Endothelial cell of umbilical vein (primary cell): Measurements from ENCODE around the gene ABLIM1. TPM values are rescaled to one million over a fixed set of nuclear protein-coding genes. Genes with fewer than 3 reads are reported as not detected.

Experiments
- BruUV-seq: library from RNA; stranded (reverse); fragments of 400-500 nt; replicated peaks from 2 replicates; lab custom pipeline; 2021; lab: Mats Ljungman, UMichigan
- CTCF ChIA-PET: fragments of 300-600, 350-600 bp; sonication (Branson Sonifier 250); formaldehyde crosslinking; loops from one replicate; lab custom pipeline; 2021; ENCODE audit warnings: antibody characterized with exemption, inconsistent platforms; lab: Charles Lee
- POLR2A ChIA-PET: fragments of 300-600, 350-600 bp; sonication (Branson Sonifier 250); formaldehyde crosslinking; loops from one replicate; lab custom pipeline; 2021; ENCODE audit warnings: antibody characterized with exemption, inconsistent platforms; lab: Charles Lee
- DNase-seq: peaks from one replicate; pipeline ENCODE4 v3.0.0-alpha.2; 2011; ENCODE audit warnings: low read depth, low spot score
- FAIRE-seq: peaks from 2 replicates; lab custom pipeline; 2011; peaks lifted over from hg19 to GRCh38; lab: Jason Lieb, UNC
- H2AFZ ChIP-seq: 2 replicates; pipeline ENCODE4 v1.6.0; 2012; ENCODE audit warnings: low read depth, low read length, control low read depth, inconsistent platforms
- H3K27ac ChIP-seq: 2 replicates; pipeline ENCODE4 v1.5.1; 2011; ENCODE audit warnings: low read depth, mild to moderate bottlenecking, control low read depth, low read length, moderate library complexity; ENCODE audit not compliant: insufficient read depth
- H3K27me3 ChIP-seq, 2 experiments: 2 replicates each; pipeline versions ENCODE4 v1.6.0 to v1.6.1; 2011; ENCODE audit warnings: low read length in 2 of 2, mixed read lengths in 1 of 2; ENCODE audit not compliant: control insufficient read depth in 2 of 2, insufficient read depth in 2 of 2
- H3K36me3 ChIP-seq, 2 experiments: 2 replicates in 1 of 2; 3 replicates in 1 of 2; pipeline ENCODE4 v1.5.1; 2011; ENCODE audit warnings: low read length in 2 of 2, mild to moderate bottlenecking in 1 of 2, moderate library complexity in 1 of 2; ENCODE audit not compliant: control insufficient read depth in 2 of 2, insufficient read depth in 2 of 2; ENCODE audit errors: extremely low read depth in 1 of 2
- H3K4me1 ChIP-seq: 3 replicates; pipeline ENCODE4 v1.5.1; 2011; ENCODE audit warnings: mild to moderate bottlenecking, low read length; ENCODE audit not compliant: control insufficient read depth, insufficient read depth; ENCODE audit errors: extremely low read depth
- H3K4me2 ChIP-seq: 2 replicates; pipeline ENCODE4 v1.6.1; 2011; ENCODE audit warnings: low read length, control low read depth, mixed read lengths; ENCODE audit not compliant: insufficient read depth
- H3K4me3 ChIP-seq, 3 experiments: fragments of 200-600 bp in 1 of 3; sonication (generic), shearing (Covaris generic) in 1 of 3; replicated peaks in 1 of 3; 2 replicates each; pipeline ENCODE4 v1.5.1; 2011 to 2016; ENCODE audit warnings: control low read depth in 3 of 3, low read length in 3 of 3, mild to moderate bottlenecking in 2 of 3, inconsistent platforms in 1 of 3, low read depth in 1 of 3, moderate library complexity in 1 of 3; ENCODE audit not compliant: insufficient read depth in 1 of 3
- H3K79me2 ChIP-seq: 2 replicates; pipeline ENCODE4 v1.6.0; 2012; ENCODE audit warnings: low read length, inconsistent platforms; ENCODE audit not compliant: control insufficient read depth, insufficient read depth
- H3K9ac ChIP-seq: replicated peaks from 2 replicates; pipeline ENCODE3; 2011; ENCODE audit warnings: low read length, control low read depth; ENCODE audit not compliant: insufficient read depth; ENCODE audit errors: extremely low read depth
- H3K9me1 ChIP-seq: replicated peaks from 3 replicates; pipeline ENCODE4 v1.6.0; 2011; ENCODE audit warnings: mild to moderate bottlenecking, low read length; ENCODE audit not compliant: control insufficient read depth, insufficient read depth; ENCODE audit errors: extremely low read depth
- H3K9me3 ChIP-seq: replicated peaks from 2 replicates; pipeline ENCODE4 v1.5.1; 2012; ENCODE audit warnings: low read length, inconsistent platforms; ENCODE audit not compliant: control insufficient read depth, insufficient read depth
- H4K20me1 ChIP-seq: replicated peaks from 2 replicates; pipeline ENCODE3; 2011; ENCODE audit warnings: mild to moderate bottlenecking, low read length; ENCODE audit not compliant: control insufficient read depth, insufficient read depth; ENCODE audit errors: extremely low read depth
- EZH2 ChIP-seq: IDR thresholded peaks from 2 replicates; pipeline ENCODE4 v1.6.1; 2012; ENCODE audit warnings: borderline replicate concordance, low read depth, mild to moderate bottlenecking, moderate library complexity, low read length, inconsistent platforms; ENCODE audit not compliant: severe bottlenecking
- FOS ChIP-seq: IDR thresholded peaks from 2 replicates; pipeline ENCODE4 v1.6.1; 2011; ENCODE audit warnings: mild to moderate bottlenecking, low read length, moderate library complexity, borderline replicate concordance; ENCODE audit not compliant: insufficient read depth
- GATA2 ChIP-seq: IDR thresholded peaks from 2 replicates; pipeline ENCODE4 v1.7.0; 2011; ENCODE audit warnings: low read depth, mild to moderate bottlenecking, moderate library complexity, mixed read lengths, low read length; ENCODE audit not compliant: insufficient read length, insufficient read depth
- JUN ChIP-seq: IDR thresholded peaks from 2 replicates; pipeline ENCODE4 v1.6.1; 2011; ENCODE audit warnings: borderline replicate concordance, low read depth; ENCODE audit not compliant: insufficient read length, insufficient read depth
- MYC ChIP-seq: IDR thresholded peaks from one replicate; pipeline ENCODE4 v1.6.1; 2011; ENCODE audit warnings: mild to moderate bottlenecking, low read depth, low read length
- POLR2A ChIP-seq: IDR thresholded peaks from 2 replicates; pipeline ENCODE4 v1.6.1; 2012; ENCODE audit warnings: low read depth, mild to moderate bottlenecking, control low read depth, low read length
- POLR2AphosphoS5 ChIP-seq: IDR thresholded peaks from 2 replicates; pipeline ENCODE4 v1.6.1; 2012; ENCODE audit warnings: low read depth, mild to moderate bottlenecking, control low read depth, low read length, moderate library complexity; ENCODE audit not compliant: insufficient read depth
- dilution Hi-C: fragments of 300-500 bp; cut with MboI; formaldehyde crosslinking; loops from one replicate; pipeline ENCODE4 v1.15.0; 2019; ENCODE audit warnings: low sequenced_read_pairs; ENCODE audit not compliant: extremely low pct_ligation_motif_present
- intact Hi-C: fragments of 100-400 bp; cut with micrococcal nuclease; formaldehyde crosslinking; loops from one replicate; pipeline ENCODE4 v1.10.0; 2022
- polyA plus RNA-seq, 4 experiments: library from polyadenylated mRNA; depleted of rRNA in 3 of 4; stranded (reverse) in 3 of 4; unstranded in 1 of 4; fragments of >200 nt; gene quantifications; 2 replicates each; pipeline versions ENCODE4 v1.2.1 to v1.2.3, GENCODE V29; 2011 to 2012; ENCODE audit warnings: missing spikeins in 1 of 4
- total RNA-seq: library from RNA; stranded (reverse); gene quantifications from 2 replicates; pipeline ENCODE4 v1.2.3, GENCODE V29; 2021
- TF ChIP-seq, protein P1 (sequence below), 2 donors: IDR thresholded peaks; 1 replicate in 1 of 2; 2 replicates in 1 of 2; pipeline ENCODE4 v1.5.1; 2011; ENCODE audit warnings: low read length in 2 of 2, mild to moderate bottlenecking in 2 of 2, moderate library complexity in 2 of 2, control low read depth in 1 of 2, inconsistent platforms in 1 of 2, low read depth in 1 of 2; ENCODE audit not compliant: insufficient read depth in 1 of 2; ENCODE audit errors: extremely low read depth in 1 of 2
- TF ChIP-seq, protein P2 (sequence below): IDR thresholded peaks from 2 replicates; pipeline ENCODE4 v1.6.1; 2011; ENCODE audit not compliant: insufficient read depth, insufficient read length

ABLIM1 gene
- total and polyA plus RNA-seq, 2 donors (not counting 3 experiments of a cell fraction or from before 2014, with no cell fraction given), result 128 to 235 TPM

DNA sequence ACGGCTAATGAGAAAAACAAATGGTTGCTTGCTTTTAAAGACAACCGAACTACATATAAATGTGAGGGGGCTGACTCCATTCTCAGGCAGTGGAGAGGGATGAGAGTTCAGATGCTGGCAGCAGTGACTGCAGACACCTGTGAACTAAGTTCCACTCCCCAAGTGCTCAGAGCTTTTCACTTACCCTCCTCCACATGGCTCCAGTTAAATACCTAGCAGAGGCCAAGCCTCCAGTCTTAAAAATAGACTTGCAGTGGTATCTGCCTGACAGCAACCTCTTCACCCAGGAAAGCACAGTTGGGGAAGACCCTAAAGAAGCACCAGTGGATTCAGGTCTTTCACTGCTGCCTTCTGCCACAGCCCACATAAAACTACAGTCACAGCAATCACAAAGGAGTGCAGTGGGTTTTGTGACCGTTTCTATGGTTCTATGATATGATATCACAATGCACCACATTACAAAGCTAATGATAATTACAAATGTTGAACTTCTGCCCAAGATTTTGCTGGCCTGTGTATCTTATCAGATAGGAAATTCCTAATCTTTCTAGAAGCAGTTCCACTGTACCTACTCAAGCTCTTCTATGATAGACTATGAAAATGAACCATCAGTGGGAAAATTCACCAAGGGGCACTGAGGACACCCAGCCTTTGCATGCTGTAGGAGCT is 3.3 kb upstream of the ABLIM1 start:
- DNase-seq, result no peak

More for the DNA sequence above, 3.3 kb upstream of the ABLIM1 start:
- CTCF ChIA-PET, result no interaction called here
- no TSS peak for BruUV-seq
- intact Hi-C loops, result no loop called here
- H3K4me1 ChIP-seq, result peaks cover 15% of the 10 kb centered on the region
- no peaks in the 10 kb centered on the region for H3K9me1 ChIP-seq
- no peak overlapping the region for H2AFZ ChIP-seq
- H3K9ac ChIP-seq, result no peak overlapping the region
- H3K9me3 ChIP-seq, result no peaks in the 10 kb centered on the region
- no peaks in the 10 kb centered on the region for H3K79me2 ChIP-seq
- POLR2A ChIA-PET, result no interaction called here
- H3K27me3 ChIP-seq, result no peaks in the 10 kb centered on the region
- TF ChIP-seq JUN (no peak), EZH2 (no peak), POLR2A (no peak), POLR2AphosphoS5 (no peak), MYC (no peak), FOS (no peak), GATA2 (no peak)
- TF ChIP-seq, protein P1, sequence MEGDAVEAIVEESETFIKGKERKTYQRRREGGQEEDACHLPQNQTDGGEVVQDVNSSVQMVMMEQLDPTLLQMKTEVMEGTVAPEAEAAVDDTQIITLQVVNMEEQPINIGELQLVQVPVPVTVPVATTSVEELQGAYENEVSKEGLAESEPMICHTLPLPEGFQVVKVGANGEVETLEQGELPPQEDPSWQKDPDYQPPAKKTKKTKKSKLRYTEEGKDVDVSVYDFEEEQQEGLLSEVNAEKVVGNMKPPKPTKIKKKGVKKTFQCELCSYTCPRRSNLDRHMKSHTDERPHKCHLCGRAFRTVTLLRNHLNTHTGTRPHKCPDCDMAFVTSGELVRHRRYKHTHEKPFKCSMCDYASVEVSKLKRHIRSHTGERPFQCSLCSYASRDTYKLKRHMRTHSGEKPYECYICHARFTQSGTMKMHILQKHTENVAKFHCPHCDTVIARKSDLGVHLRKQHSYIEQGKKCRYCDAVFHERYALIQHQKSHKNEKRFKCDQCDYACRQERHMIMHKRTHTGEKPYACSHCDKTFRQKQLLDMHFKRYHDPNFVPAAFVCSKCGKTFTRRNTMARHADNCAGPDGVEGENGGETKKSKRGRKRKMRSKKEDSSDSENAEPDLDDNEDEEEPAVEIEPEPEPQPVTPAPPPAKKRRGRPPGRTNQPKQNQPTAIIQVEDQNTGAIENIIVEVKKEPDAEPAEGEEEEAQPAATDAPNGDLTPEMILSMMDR (IDR thresholded peaks at IDR 0.05; ENCODE audit: extremely low read depth in 1 of 2, insufficient read depth in 1 of 2, low read depth in 1 of 2, low read length in 2 of 2), result no peak
- TF ChIP-seq, protein P2, sequence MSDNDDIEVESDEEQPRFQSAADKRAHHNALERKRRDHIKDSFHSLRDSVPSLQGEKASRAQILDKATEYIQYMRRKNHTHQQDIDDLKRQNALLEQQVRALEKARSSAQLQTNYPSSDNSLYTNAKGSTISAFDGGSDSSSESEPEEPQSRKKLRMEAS, result no peak
- dilution Hi-C loops, result no loop called here
- H3K4me3 ChIP-seq, result no peak overlapping the region
- no peaks in the 10 kb centered on the region for H3K36me3 ChIP-seq
- FAIRE-seq, result no peak
- no peak overlapping the region for H3K4me2 ChIP-seq
- H3K27ac ChIP-seq, result no peak overlapping the region
- H4K20me1 ChIP-seq, result no peaks in the 10 kb centered on the region
